CD4-positive, alpha-beta T cell treated with Interleukin-10 for 1 hour (primary cell): Measurements from ENCODE around the gene RBPJL.
A peak's percentile ranks its signal among the peaks of the same experiment; 100 is the strongest.

Experiments
- DNase-seq: peaks from one replicate; pipeline ENCODE4 v3.0.0-alpha.2; 2020

Gene RBPJL

DNA sequence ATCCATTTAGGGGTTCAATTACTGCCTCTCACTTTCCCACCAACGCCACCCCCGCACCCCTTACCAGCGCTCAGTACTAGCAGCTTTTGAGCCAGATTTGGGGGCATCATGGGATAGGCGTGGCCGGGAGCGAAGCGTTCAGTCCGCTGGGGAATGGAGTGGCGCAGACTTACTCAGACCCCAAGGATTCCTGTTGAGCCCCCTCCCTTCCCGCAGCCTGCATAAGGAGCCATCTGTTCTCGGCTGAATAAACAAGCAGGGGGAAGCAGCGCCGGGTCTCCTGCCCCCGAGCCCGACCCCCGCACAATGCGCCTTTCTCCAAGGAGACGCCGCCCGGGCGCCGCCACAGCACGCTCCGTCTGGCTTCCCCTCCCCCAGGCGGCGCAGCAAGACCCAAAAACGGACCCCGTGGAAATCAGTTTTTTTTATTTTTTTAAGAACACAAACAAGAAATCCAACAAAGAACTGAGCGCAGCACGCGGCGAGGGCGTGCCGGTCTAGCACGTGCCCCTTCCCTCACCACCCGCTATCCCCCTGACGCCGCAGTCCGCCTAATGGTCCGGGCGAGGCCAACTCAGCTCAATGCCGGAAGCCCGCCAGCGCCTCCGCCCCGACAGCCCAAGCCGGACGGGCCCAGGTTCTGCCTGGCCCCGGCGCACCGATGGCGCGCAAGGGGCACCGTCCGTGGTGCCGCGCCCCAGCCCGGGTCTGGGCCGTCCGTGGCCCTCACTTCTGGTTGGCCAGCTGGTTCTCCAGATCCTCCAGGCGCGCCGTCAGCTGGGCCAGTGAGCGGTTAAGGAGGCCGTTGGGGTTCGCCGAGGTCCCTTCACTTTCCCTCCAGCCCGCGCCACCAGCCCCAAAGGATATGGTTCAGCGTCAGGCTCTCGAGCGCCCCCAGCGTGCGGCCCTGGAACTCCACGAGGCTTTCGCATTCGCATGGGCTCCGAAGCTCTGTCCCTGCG is 13.3 kb upstream of the RBPJL start:
- peak; percentile 77 for DNase-seq

DNA sequence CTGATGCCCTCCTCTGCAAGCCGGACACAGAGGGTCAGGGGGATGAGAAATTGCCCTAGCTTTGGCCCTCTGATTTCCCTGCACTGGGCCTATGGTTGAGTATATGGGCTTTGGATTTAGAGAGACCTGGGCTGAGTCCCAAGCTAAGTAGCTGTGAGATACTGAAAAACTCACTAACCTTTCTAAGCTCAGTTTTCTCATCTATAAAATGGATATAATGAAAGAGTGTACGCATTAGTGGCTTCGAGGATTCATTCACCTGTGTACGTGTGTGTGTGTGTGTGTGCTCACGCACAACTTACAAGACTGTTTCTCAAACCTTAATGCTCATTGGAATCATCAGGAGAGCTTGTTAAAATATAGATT is 12.7 kb upstream of the RBPJL start:
- no peak for DNase-seq

DNA sequence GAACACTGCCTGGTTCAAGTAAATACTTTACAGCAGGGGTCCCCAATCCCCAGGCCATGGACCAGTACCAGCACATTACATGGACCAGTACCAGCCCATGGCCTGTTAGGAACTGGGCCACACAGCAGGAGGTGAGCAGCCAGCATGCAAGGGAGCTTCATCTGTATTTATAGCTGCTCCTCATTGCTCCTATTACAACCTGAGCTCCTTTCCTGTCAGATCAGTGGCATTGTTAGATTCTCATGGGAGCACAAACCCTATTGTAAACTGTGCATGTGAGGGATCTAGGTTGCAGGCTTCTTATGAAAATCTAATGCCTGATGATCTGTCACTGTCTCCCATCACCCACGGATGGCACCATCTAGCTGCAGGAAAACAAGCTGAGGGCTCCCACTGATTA is 12.0 kb upstream of the RBPJL start:
- no peak for DNase-seq

DNA sequence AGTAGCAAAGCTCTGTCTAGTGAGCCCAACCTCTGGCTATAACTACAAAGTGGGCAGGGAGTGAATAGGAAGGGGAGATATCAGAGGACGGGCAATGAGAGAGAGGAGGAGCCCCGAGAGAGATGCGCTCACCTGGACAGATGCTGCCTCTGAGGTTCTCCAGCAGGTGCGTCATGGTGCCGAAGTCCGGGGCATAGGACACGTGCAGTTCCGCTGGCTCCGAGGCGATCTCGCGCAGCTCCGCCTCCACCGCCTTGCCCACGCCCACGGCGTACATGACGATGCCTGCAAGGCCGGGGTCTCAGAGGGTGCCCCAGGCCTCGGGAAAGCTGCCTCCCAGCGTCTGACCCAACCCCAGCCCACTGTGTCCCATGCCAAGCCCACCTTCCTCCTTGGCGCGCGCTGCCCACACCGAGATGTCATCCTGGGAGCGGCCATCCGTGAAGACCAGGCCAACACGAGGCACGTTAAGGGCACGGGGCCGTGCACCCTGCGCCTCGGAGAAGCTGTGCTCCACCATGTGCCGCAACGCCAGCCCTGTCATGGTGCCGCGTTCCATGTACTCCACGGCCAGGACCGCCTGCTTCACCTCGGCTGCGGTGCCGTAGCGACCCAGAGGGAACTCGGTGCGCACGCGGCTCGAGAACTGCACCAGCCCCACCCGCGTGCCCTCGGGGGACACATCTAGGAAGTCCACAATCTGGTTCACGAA is 8.7 kb upstream of the RBPJL start:
- DNase-seq = no peak

DNA sequence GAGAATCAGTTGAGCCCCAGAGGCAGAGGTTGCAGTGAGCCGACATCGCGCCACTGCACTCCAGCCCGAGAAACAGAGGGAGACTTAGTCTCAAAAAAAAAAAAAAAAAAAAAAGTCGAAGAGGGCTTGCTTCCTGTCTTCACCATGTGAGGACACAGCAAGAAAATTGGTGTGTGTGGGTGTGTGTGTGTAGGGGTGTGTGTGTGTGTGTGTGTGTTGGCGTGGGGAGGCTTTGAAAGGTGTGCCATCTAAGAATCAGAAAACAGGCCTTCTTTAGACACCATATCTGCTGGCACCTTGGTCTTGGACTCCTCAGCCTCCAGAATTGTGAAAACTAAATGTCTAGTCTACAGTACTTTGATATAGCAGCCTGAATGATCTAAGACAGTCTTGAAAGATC is 6.9 kb upstream of the RBPJL start:
- no peak for DNase-seq

DNA sequence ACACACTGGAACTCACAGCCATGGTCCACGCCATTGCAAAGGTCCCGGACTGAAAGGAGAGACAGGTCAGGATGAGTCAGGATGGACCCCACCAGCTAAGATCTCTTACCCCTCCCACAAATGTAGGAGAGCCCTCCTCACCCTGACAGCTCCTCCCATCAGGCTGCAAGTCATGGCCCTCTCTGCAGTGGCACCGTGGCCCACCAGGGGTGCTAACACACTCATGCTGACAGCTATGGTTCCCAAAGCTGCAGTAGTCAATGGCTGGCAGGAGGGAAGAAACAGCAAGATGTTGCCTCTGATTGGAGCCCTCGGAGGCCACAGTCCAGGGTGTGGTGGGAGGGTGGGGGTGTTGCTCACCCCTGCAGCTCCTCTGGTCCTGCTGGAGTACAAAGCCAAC is 5.7 kb upstream of the RBPJL start:
- DNase-seq = no peak

DNA sequence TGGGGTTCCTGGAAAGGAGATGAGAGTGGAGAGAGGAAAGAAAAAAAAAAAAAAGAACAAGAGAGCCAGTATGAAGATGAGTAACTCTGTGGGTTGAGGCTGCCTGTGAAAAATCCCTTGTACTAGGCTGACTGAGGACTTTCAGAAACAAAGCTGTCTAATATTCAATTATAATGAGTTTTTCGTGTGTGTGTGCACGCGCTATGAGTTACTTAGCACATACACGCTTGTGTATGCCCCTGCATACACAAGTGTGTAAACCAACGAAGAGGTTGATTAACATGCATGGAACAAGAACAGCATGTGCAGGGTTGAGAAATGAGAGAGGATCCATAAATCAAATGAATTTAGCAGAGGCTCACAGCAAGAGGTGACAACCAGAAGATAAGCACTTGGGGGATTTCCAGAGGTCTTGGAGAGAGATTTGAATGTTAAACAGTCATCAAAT is 4.8 kb upstream of the RBPJL start:
- no peak for DNase-seq

DNA sequence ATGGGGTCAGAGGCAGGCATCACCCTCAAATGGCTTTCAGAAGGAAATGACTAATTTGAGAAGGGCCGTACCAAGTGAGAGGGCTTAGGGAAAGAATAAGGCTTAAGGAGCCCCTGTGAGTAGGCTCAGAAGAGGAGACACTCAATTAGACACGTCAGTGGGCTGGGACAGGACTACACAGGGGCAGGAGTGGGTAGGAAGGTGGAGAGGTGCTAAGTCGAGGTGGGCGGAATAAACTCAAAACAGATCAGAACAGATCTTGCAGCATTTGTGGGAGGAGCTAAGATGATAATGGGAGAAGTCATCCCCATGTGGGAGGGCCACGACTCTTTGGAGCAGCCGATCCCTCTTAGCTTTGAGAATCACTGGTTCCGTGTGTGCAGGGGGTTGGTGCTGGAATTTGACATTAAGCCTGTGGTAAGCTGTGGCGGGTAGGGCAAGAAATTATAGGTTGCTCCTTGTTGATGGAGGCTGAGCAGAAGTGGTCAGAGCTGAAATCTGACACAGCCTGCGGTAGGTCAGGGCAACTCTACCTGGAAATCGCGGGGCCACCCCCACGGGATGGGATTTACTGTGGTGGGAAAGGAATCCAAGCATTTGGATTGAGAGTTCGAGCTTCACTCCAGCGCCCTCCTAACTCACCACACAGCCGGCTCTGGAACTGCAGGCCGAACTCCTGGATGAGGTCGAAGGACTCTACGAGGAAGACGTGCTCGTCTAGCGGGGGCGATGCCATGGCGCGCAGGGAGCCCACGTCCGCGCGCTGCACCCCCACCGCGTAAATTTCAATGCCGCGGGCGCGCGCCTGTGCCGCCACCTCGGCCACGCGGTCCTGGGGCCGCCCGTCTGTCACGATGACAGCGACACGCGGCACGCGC is 2.8 kb upstream of the RBPJL start:
- no peak for DNase-seq

DNA sequence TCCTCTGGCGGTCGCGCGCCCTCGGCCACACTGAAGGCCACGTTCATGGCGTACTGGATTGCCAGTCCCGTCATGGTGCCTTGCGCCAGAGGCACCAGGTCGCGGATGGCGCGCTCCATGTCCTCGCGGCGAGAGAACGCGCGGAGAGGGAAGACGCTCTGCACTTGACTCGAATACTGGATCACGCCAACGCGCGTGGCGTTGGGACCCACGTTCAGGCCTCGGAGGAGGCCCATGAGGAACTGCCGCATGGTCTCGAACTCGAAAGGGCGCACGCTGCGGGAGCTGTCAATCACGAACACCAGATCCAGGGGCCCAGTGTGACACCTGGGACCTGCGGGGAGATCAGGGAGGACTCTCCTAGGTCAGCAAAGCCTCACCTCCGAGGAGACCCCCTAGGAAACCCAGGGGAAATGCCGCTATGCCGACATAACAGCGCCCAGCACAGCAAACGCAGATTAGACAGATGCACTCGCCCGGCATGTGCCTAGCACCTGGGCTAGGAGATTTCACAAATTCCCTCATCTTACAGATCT is 2.1 kb upstream of the RBPJL start:
- no peak for DNase-seq

DNA sequence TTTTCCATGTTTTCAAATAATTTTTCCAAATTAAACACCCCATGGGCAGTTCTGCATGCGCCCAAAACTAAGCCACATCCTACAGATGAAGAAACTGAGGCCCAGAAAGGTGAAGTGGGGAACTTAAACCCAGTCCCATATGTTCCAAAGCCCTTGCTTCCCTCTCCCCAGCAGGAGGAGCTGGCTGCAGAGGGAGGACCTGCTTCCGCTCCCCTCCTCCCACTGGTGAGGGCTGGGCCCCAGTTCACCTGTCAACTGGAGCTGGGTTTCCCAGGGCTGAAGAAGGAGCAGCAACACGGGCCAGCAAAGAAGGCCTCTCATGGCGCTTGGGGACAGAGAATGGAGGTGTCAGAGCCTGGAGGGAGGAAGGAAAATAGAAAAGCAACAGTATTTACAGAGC is 1.4 kb upstream of the RBPJL start:
- no peak for DNase-seq

DNA sequence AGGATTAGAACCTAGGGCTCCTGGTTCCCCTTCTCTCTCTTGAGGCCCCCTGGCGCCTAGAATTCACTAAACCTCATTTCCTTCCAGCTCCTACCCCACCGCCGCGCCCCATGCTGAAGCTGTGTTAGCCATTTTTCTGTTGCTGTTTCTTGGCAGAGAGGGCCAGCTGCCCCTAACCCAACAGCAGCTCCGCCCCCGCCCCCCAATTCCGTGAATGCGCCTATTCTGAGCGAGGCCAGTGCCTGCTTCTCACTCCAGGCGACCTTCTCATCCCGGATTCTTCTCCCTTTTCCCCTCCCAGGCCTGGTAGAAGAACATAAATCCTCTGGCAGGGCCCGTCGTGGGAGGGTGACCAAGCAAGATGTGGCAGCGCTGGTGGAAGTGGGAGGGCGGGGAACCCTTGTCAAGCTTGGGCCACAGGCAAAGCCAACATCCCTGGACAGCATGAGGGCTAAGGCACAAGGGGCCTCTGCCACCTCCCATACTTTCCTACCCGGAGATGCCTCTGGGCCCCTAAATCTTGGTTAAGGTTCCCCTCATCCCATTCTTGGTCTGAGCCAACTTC is 518 bp downstream of the RBPJL start:
- no peak for DNase-seq

DNA sequence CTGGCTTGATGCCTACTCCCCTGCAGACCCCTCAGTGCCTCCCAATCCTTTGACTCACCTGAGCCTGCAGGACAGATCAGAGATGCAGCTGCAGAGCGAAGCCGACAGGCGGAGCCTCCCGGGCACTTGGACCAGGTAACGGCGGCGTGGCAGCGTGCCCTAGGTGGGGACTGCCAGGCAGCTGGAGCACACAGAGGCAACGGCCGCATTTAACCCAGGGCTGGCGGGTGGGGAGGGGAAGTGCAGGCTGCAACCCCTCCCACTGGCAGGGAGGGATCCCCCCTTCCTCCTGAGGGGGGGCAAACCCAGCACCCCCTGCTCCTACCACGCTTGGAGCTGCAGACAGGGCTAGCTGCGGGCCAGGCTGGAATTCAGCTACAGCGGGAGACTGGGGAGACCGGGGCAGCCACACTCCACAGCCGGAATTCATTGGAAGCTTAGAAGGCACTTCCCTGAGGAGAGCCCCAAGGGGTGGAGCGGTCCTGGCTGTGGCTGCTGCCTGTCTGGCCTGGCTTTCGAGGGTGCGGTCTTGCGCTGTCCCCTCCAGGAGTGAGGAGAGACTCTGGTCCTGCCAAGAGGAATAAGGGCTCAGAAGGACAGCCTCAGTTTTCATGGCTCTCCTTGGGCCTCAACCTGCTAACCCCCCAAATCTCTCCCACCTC is 1.6 kb downstream of the RBPJL start, which contains the start of gene MATN4:
Gene MATN4 (minus strand): TSS at position 183 of the 662 bp plus-strand sequence. CDS start 2,717 bp downstream, outside the sequence.
- no peak for DNase-seq

DNA sequence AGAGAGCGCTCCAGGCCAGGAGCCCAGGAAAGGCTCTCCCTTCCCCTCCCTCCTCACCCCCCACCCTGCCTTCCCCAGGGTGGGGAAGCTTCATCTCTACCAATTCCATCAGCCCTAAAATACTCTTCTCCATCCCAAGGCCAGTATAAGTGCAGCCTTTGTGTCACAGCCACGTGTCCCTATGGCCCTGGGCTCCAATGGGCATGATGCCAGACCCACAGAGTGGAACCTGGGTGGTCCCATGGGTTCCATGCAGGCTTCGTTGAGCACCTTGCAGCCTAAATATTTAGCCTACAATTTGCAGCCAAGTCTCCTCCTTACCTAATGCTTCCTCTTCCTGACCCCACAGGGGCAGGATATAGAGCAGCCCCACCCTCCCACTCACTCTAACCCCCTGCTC is 2.4 kb downstream of the RBPJL start:
- DNase-seq = no peak

DNA sequence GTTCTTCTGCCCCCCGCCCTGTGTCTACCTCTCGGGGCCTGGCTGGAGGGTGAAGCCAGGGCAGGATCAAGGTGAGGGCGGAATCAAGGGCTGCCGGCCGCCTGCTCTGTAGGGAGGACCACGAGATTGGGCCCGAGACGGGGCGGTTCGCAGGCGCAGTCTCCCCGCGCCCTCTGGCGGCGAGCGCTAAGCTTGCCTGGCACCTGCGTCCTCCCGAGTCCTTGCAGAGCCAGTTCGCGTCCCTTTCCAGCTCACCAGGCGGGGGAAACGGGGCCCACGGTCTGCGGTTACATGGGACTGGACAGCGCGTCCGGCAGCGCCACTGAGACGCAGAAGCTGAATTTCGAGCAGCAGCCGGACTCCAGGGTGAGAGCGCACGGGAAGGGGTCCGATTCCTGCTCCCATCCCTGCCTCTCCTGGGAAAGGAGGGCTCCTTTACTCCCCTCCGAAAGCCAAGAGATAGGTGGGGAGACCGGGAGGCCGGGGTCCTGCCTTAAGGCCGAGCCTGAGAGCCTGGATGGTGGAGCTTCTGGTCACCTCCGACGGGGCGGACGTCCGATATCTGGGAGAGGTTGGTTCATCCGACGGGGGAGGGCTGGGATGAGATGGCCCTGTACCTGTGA is 5.1 kb downstream of the RBPJL start:
- peak; percentile 52 for DNase-seq

DNA sequence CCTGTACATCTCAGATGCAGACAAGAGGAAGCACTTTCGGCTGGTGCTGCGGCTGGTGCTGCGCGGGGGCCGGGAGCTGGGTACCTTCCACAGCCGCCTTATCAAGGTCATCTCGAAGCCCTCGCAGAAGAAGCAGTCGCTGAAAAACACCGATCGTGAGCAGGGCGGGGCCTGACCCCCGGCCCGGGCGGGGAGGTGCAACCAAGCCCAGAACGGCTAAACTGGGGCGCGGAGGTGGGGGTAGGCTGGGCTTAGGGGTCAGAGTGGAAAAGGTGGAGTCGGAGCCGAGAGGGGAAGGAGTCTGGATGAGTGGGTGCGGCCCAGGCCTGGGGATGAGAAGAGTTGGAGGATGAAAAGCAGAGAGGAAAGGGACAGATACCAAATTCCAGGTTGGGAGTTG is 5.6 kb downstream of the RBPJL start:
- no peak for DNase-seq

DNA sequence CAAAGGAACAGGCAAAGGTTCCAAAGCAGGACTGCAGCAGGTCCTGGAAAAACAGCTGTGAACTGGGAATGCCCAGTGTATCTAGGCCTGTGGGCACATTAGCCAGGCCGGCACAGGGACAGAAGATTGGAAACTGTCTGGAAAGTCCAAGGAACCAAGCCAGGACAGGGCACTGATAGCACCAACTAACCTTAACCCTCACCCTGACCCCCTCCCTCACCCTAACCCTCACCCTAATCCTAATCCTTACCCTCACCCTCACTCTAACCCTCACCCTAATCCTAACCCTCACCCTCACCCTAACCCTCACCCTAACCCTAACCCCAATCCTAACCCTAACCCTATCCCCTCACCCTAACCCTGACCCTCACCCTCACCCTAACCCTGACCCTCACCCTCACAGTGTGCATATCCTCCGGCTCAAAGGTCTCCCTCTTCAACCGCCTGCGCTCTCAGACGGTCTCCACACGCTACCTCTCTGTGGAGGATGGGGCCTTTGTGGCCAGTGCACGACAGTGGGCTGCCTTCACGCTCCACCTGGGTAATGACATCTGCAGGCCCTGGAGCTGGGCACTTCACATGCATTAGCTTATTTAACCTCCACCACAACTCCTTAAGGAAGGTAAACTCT is 6.5 kb downstream of the RBPJL start:
- DNase-seq = no peak

DNA sequence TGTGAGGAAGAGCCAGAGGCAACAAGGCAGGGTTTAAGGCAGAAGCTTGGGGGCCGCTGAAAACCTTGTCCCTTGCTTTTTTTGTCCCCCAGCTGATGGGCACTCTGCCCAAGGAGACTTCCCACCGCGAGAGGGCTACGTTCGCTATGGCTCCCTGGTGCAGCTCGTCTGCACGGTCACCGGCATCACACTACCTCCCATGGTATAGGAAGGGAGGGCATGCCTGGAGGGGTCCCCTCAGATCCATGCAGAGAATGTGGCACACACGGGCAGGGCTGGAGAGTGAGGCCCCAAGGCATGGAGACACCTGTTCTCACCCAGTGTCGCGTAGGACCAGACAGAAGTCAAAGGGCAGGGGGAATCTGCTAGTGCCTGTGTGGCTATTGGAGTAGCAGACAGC is 7.3 kb downstream of the RBPJL start:
- no peak for DNase-seq

DNA sequence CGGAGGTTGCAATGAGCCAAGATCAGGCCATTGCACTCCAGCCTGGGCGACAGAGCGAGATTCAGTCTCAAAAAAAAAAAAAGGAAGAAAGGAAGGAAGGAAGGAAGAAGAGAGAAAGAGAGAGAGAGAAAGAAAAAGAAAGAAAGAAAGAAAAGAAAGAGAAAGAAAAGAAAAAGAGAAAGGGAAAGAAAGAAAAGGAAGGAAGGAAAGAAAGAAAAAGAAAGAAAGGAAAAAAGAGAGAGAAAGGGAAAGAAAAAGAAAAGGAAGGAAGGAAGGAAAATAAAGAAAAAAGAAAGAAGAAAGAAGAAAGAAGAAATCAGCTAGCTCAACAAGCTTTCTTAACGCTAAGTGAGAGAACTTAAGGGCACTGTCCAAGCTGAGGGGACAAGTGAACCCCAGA is 9.0 kb downstream of the RBPJL start:
- no peak for DNase-seq

DNA sequence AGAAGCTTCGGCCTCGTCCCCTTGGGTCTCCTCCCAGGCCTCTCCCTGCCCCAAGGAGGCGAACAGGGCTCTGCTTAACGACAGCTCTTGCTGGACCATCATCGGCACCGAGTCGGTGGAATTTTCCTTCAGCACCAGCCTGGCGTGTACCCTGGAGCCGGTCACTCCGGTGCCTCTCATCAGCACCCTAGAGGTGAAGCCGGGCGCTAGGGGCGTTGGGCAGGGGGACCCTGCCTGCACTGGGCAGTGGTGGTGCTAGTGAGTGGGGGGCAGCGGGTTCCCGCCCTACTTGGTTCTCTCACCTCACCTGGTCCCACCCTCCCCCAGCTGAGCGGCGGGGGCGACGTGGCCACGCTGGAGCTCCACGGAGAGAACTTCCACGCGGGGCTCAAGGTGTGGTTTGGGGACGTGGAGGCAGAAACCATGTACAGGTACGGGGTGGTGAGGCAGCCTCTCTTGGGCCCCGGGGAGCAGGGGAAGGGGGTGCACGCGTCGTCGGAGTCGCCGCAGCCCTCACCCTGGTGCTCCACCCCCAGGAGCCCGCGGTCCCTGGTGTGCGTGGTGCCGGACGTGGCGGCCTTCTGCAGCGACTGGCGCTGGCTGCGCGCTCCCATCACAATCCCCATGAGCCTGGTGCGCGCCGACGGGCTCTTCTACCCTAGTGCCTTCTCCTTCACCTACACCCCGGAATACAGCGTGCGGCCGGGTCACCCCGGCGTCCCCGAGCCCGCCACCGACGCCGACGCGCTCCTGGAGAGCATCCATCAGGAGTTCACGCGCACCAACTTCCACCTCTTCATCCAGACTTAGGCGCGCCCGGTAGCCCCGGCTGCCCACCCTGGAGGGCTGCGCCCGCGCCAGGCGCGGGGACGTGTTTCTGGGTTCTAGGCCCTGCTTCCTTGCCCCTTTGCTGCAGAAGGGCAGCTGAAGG is 9.8 kb downstream of the RBPJL start:
- DNase-seq = no peak

DNA sequence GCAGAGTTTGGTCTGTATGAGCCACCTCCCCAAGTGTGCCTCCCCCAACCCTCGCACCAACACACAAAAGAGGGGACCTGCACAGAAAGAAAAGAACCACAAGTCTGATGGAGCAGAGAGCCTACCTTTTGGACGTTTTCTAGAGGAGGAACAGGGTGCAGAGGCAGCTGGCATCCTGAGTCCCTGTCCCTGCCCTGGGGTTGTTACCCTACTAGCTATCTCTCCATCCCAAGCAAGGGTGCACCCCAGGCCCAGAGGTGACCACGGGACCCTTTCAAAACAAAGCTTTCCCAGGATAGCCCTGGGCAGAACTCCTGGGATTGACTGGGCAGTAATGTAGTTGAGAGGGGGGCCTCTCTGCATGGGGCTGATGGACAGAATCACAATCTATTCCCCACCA is 11.2 kb downstream of the RBPJL start:
- no peak for DNase-seq
